ENCODE data around the gene CDKAL1.
"Not testable (repeated sequence)": the region's sequence is repeated elsewhere in the genome, so short reads cannot be mapped to it uniquely, and the experiment has no call there.

Gene CDKAL1

GRCh38 chr6:20617537-20617936 is 83.3 kb downstream of the CDKAL1 start:
- H3K27me3 Mint-ChIP-seq (ENCODE audit: low read depth); DNase-seq (ENCODE audit: low spot score); H3K4me3 Mint-ChIP-seq; H3K27ac Mint-ChIP-seq: not testable (repeated sequence)
- peaks cover 10% of the 10 kb centered on the region for H3K9me3 Mint-ChIP-seq
- H3K36me3 Mint-ChIP-seq (ENCODE audit: low read depth) = peaks cover 11% of the 10 kb centered on the region
- peaks cover 11% of the 10 kb centered on the region for H3K4me1 Mint-ChIP-seq (ENCODE audit: low read depth)

- H3K4me3 Mint-ChIP-seq = no peak overlapping the region
- no peak overlapping the region for H3K27ac Mint-ChIP-seq
- H3K27me3 Mint-ChIP-seq (ENCODE audit: low read depth) = no peaks in the 10 kb centered on the region
- H3K4me1 Mint-ChIP-seq (ENCODE audit: low read depth) = peaks cover 15% of the 10 kb centered on the region
- peaks cover 4% of the 10 kb centered on the region for H3K9me3 Mint-ChIP-seq
- DNase-seq (ENCODE audit: low spot score) = no peak
- H3K36me3 Mint-ChIP-seq (ENCODE audit: low read depth) = peaks cover 7% of the 10 kb centered on the region
Observed at GRCh38 chr6:20620043-20620442, 85.8 kb downstream of the CDKAL1 start.

GRCh38 chr6:20623761-20624160 is 89.5 kb downstream of the CDKAL1 start:
- H3K4me3 Mint-ChIP-seq = no peak overlapping the region
- peaks cover 3% of the 10 kb centered on the region for H3K36me3 Mint-ChIP-seq (ENCODE audit: low read depth)
- H3K9me3 Mint-ChIP-seq = no peaks in the 10 kb centered on the region
- H3K27ac Mint-ChIP-seq = no peak overlapping the region
- no peaks in the 10 kb centered on the region for H3K27me3 Mint-ChIP-seq (ENCODE audit: low read depth)
- peaks cover 13% of the 10 kb centered on the region for H3K4me1 Mint-ChIP-seq (ENCODE audit: low read depth)
- no peak for DNase-seq (ENCODE audit: low spot score)

GRCh38 chr6:20626165-20626564 is 91.9 kb downstream of the CDKAL1 start:
- H3K27ac Mint-ChIP-seq = no peak overlapping the region
- no peaks in the 10 kb centered on the region for H3K36me3 Mint-ChIP-seq (ENCODE audit: low read depth)

GRCh38 chr6:20629509-20629908 is 95.3 kb downstream of the CDKAL1 start:
- Mint-ChIP-seq H3K27ac (no peak overlapping the region), H3K9me3 (no peaks in the 10 kb centered on the region), H3K4me3 (no peak overlapping the region)

More at GRCh38 chr6:20626165-20626564, 91.9 kb downstream of the CDKAL1 start:
- no peak for DNase-seq (ENCODE audit: low spot score)
- Mint-ChIP-seq H3K9me3 (no peaks in the 10 kb centered on the region), H3K27me3 (ENCODE audit: low read depth) (no peaks in the 10 kb centered on the region), H3K4me1 (ENCODE audit: low read depth) (peaks cover 14% of the 10 kb centered on the region), H3K4me3 (no peak overlapping the region)

GRCh38 chr6:20630136-20630535 is 95.9 kb downstream of the CDKAL1 start:
- no peaks in the 10 kb centered on the region for H3K9me3 Mint-ChIP-seq
- no peak overlapping the region for H3K27ac Mint-ChIP-seq
- peaks cover 2% of the 10 kb centered on the region for H3K36me3 Mint-ChIP-seq (ENCODE audit: low read depth)
- H3K4me1 Mint-ChIP-seq (ENCODE audit: low read depth) = peaks cover 15% of the 10 kb centered on the region
- no peak for DNase-seq (ENCODE audit: low spot score)
- no peak overlapping the region for H3K4me3 Mint-ChIP-seq
- H3K27me3 Mint-ChIP-seq (ENCODE audit: low read depth) = no peaks in the 10 kb centered on the region

More at GRCh38 chr6:20629509-20629908, 95.3 kb downstream of the CDKAL1 start:
- DNase-seq (ENCODE audit: low spot score) = no peak
- Mint-ChIP-seq H3K4me1 (ENCODE audit: low read depth) (peaks cover 18% of the 10 kb centered on the region), H3K36me3 (ENCODE audit: low read depth) (peaks cover 2% of the 10 kb centered on the region), H3K27me3 (ENCODE audit: low read depth) (no peaks in the 10 kb centered on the region)

GRCh38 chr6:20630617-20631548 is 96.6 kb downstream of the CDKAL1 start:
- DNase-seq (ENCODE audit: low spot score) = peak; percentile 12
- H3K36me3 Mint-ChIP-seq (ENCODE audit: low read depth) = peaks cover 2% of the 10 kb centered on the region
- no peak overlapping the region for H3K27ac Mint-ChIP-seq
- peaks cover 15% of the 10 kb centered on the region for H3K4me1 Mint-ChIP-seq (ENCODE audit: low read depth)
- no peaks in the 10 kb centered on the region for H3K27me3 Mint-ChIP-seq (ENCODE audit: low read depth)
- no peak overlapping the region for H3K4me3 Mint-ChIP-seq
- no peaks in the 10 kb centered on the region for H3K9me3 Mint-ChIP-seq

GRCh38 chr6:20631549-20631924 is 97.3 kb downstream of the CDKAL1 start:
- H3K4me3 Mint-ChIP-seq = no peak overlapping the region
- H3K9me3 Mint-ChIP-seq = no peaks in the 10 kb centered on the region
- H3K27ac Mint-ChIP-seq = no peak overlapping the region
- H3K4me1 Mint-ChIP-seq (ENCODE audit: low read depth) = peaks cover 15% of the 10 kb centered on the region
- no peak for DNase-seq (ENCODE audit: low spot score)
- H3K27me3 Mint-ChIP-seq (ENCODE audit: low read depth) = no peaks in the 10 kb centered on the region
- peaks cover 2% of the 10 kb centered on the region for H3K36me3 Mint-ChIP-seq (ENCODE audit: low read depth)

GRCh38 chr6:20632696-20633095 is 98.4 kb downstream of the CDKAL1 start:
- no peaks in the 10 kb centered on the region for H3K27me3 Mint-ChIP-seq (ENCODE audit: low read depth)
- peaks cover 15% of the 10 kb centered on the region for H3K4me1 Mint-ChIP-seq (ENCODE audit: low read depth)
- no peak for DNase-seq (ENCODE audit: low spot score)
- no peaks in the 10 kb centered on the region for H3K9me3 Mint-ChIP-seq
- peaks cover 2% of the 10 kb centered on the region for H3K36me3 Mint-ChIP-seq (ENCODE audit: low read depth)
- H3K4me3 Mint-ChIP-seq = no peak overlapping the region
- H3K27ac Mint-ChIP-seq = no peak overlapping the region

- DNase-seq (ENCODE audit: low spot score) = no peak
- no peaks in the 10 kb centered on the region for H3K9me3 Mint-ChIP-seq
Observed at GRCh38 chr6:20633566-20634340, 99.5 kb downstream of the CDKAL1 start.

GRCh38 chr6:20639161-20639560 is 104.9 kb downstream of the CDKAL1 start:
- Mint-ChIP-seq H3K27ac (no peak overlapping the region), H3K4me3 (no peak overlapping the region), H3K36me3 (ENCODE audit: low read depth) (peaks cover 5% of the 10 kb centered on the region), H3K9me3 (no peaks in the 10 kb centered on the region), H3K4me1 (ENCODE audit: low read depth) (no peaks in the 10 kb centered on the region), H3K27me3 (ENCODE audit: low read depth) (no peaks in the 10 kb centered on the region)
- no peak for DNase-seq (ENCODE audit: low spot score)

More at GRCh38 chr6:20633566-20634340, 99.5 kb downstream of the CDKAL1 start:
- Mint-ChIP-seq H3K4me3 (no peak overlapping the region), H3K36me3 (ENCODE audit: low read depth) (peaks cover 2% of the 10 kb centered on the region), H3K27ac (no peak overlapping the region), H3K27me3 (ENCODE audit: low read depth) (no peaks in the 10 kb centered on the region), H3K4me1 (ENCODE audit: low read depth) (peaks cover 15% of the 10 kb centered on the region)

GRCh38 chr6:20640181-20640580 is 105.9 kb downstream of the CDKAL1 start:
- H3K4me3 Mint-ChIP-seq = no peak overlapping the region
- H3K36me3 Mint-ChIP-seq (ENCODE audit: low read depth) = peaks cover 3% of the 10 kb centered on the region
- H3K27me3 Mint-ChIP-seq (ENCODE audit: low read depth) = no peaks in the 10 kb centered on the region

GRCh38 chr6:20642441-20642840 is 108.2 kb downstream of the CDKAL1 start:
- Mint-ChIP-seq H3K27me3 (ENCODE audit: low read depth) (no peaks in the 10 kb centered on the region), H3K4me3 (no peak overlapping the region), H3K27ac (no peak overlapping the region)

More at GRCh38 chr6:20640181-20640580, 105.9 kb downstream of the CDKAL1 start:
- Mint-ChIP-seq H3K4me1 (ENCODE audit: low read depth) (no peaks in the 10 kb centered on the region), H3K9me3 (no peaks in the 10 kb centered on the region), H3K27ac (no peak overlapping the region)
- DNase-seq (ENCODE audit: low spot score) = no peak

More at GRCh38 chr6:20642441-20642840, 108.2 kb downstream of the CDKAL1 start:
- Mint-ChIP-seq H3K36me3 (ENCODE audit: low read depth) (peaks cover 3% of the 10 kb centered on the region), H3K9me3 (no peaks in the 10 kb centered on the region), H3K4me1 (ENCODE audit: low read depth) (peaks cover 4% of the 10 kb centered on the region)
- DNase-seq (ENCODE audit: low spot score) = no peak

Measured in T-helper 2 cell treated with Interferon-gamma antibody and Interleukin-4, amounts not matched to agents 5 μg/mL and 100 μg/mL, for 36 hours (primary cell).